SH-SY5Y (cell line): ENCODE data around the gene SKAP1.

Experiments
- GATA2 ChIP-seq: IDR thresholded peaks from 2 replicates; pipeline ENCODE4 v1.6.1; 2011; ENCODE audit warnings: mild to moderate bottlenecking, low read depth, low read length
- GATA3 ChIP-seq: IDR thresholded peaks from 2 replicates; pipeline ENCODE4 v1.6.1; 2011; ENCODE audit warnings: low read depth, mild to moderate bottlenecking, low read length, moderate library complexity

SKAP1 gene

GRCh38 chr17:48406936-48407567 lies 23.0 kb downstream of the SKAP1 start:
- TF ChIP-seq GATA3 (no peak), GATA2 (no peak)

DNA sequence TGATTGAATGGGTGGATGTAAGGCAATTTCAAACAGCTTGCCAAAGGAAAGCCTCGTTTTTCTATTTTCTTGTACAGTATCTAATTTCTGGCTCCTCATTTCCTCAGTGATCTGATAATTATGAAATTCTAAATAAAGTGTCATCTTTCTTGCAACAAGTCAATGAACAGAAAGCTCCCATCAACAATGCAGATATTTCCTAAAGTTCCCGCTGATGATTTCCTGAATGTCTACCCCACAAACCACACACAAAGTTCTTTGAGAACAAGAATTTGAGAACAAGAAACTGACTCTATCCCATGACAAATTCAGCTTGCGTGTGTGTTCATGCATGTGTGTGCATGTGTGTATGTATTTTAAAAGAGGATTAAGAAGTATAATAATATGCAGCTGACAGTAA lies 35.2 kb downstream of the SKAP1 start:
- TF ChIP-seq GATA2 (no peak), GATA3 (no peak)

DNA sequence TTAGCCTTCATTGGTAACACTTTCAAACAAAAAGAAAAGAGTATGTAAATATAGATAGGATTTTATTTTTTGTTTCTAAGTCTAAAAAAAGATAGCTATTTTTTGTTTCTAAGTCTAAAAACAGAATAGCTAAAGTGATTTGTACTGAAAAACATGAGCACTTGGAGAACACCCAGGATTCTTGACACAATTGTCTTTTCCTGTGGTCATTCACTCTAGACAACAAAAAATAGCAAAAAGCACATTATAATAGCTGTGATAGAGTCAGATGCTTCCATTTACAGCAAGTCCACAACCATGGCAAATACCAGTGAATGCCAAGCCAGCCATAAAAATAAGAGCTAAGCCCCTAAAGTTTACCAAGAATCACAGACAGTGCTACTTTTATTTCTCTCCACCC lies 36.7 kb downstream of the SKAP1 start:
- no peak for TF ChIP-seq GATA2
- TF ChIP-seq GATA3 = no peak

- no peak for TF ChIP-seq GATA2
- TF ChIP-seq GATA3 = no peak
These were observed 37.2 kb downstream of the SKAP1 start for GRCh38 chr17:48392857-48393256.

DNA sequence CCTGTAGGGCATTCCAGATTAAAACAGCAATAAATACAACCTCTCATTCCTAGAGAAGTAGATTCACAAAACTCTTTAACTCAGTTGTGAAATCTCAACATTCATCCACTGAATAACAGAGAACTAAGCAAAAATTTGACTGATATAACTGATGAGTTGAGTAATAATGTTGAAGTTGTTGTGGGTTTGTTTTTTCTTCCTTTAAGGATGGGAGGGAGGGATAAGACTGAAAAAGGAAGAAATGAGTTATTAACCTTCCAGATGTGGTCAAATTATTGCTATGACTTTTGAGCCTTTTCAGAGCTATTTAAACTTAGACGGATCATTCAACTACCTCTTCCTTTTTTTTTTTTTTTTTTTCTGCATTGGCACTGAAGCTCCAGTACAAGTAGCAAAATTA lies 38.6 kb downstream of the SKAP1 start:
- TF ChIP-seq GATA2 (no peak), GATA3 (no peak)

- TF ChIP-seq GATA3 (no peak), GATA2 (no peak)
These were observed 40.1 kb downstream of the SKAP1 start for GRCh38 chr17:48389903-48390302.

- TF ChIP-seq GATA2 (no peak), GATA3 (no peak)
These were observed 40.9 kb downstream of the SKAP1 start for GRCh38 chr17:48388955-48389743.

DNA sequence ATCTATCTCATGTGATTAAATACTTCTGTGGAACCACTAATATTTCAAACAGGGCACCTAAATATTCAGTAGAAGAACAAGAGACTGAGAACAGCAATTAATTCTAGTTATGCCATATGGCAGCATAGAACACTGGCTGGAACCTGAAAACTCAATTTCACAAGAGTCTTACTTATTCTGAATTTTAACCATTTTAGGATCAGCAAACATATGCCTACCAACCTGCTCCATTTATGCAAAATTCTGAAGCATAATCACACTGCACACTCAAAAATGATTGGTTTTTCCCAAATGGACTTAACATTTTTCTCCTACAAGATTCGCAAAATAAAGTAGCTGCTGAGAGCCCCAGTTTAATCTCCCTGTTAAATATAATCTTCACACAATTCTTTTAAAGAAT lies 43.2 kb downstream of the SKAP1 start:
- TF ChIP-seq GATA2 (no peak), GATA3 (no peak)

DNA sequence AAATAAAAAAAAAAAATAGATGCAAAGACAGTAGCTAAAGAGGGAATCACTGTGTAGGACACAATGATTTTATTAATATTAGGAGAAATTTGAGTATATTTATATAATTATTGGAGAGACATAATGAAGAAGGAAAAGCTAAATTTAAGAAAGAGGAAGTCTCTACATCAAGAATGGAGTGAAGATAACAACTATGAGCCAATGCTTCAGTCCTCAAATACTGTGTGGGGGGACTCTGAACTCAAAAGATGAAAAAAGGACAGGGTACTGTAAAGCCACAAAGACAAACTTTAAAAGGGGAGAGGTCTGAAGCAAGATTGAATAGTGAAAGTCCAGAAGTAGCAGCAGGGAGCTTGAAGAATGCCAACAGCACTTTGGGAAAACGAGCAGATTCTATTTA lies 44.7 kb downstream of the SKAP1 start:
- TF ChIP-seq GATA2 = no peak
- no peak for TF ChIP-seq GATA3

- TF ChIP-seq GATA3 = no peak
- TF ChIP-seq GATA2 = no peak
These were observed 45.9 kb downstream of the SKAP1 start for GRCh38 chr17:48384164-48384563.

- TF ChIP-seq GATA3 = no peak
- TF ChIP-seq GATA2 = no peak
These were observed 47.0 kb downstream of the SKAP1 start for GRCh38 chr17:48382989-48383388.

DNA sequence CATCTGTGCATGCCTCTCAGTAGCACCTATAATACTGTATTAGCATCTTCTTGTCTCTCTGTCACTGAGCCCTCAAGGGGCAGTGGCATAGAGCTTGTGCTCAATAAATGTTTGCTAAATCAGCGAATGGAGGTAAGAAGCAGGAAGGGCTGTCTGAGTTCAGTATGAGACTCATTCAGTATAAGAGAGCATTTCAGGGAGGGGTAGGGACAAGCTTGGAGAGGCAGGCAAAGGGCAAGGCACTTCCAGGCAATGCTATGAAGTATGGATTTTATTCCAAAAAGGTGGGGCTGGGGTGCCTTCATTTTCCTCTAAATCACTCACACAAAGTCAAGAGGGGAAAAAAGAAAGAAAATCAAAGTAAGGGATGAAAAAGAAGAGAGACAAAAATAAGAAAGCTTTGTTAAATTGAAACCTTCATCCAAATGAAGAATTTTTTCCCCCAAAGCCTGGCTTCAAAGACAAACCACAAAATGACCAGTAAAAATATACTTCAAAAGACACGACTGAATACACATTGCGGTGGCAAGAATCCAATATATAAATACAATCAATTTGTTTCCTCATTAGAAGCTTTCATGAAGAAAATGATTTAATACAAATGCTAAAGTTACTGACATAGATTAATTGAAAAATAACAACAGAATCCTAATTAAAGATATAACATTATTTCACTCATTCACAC lies 51.2 kb downstream of the SKAP1 start:
- TF ChIP-seq GATA2 (no peak), GATA3 (no peak)

- TF ChIP-seq GATA2 (no peak), GATA3 (no peak)
These were observed 51.8 kb downstream of the SKAP1 start for GRCh38 chr17:48378238-48378637.

DNA sequence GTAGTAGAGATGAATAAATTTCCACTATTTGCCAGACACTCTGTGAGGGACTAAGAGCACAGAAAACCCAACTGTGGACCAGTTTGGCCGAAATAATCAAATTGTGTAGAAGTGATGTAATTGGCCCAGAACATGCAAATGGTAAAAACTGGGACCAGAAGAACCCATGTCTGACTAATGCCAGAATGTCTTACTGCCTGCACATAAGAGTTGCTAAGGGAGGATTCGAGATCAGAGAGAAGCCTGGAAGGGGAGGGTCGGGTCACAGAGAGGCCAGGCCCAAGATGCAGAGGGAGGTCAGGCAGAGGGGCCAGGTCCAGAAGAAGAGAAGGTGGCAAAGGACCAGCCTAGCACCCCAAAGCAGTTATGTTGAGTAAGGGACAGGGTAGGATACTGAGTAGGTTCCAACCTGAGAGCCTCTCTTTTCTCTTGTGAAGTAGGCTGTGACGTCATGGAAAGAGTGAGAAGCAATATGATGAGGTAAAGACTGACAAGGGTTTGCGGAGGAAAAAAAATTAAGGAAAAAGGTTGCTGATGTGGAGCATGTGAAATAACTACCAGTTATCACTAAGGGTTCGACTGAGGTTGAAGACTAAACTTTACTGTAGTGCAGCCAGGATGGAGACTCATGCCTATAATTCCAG lies 53.2 kb downstream of the SKAP1 start:
- TF ChIP-seq GATA3 (no peak), GATA2 (no peak)

GRCh38 chr17:48375356-48375755 lies 54.7 kb downstream of the SKAP1 start:
- no peak for TF ChIP-seq GATA2
- no peak for TF ChIP-seq GATA3
